Stimulated activated CD4-positive, alpha-beta T cell treated with anti-CD3 and anti-CD28 coated beads, TNF-alpha, amount 100 ng/mL, for 24 hours (primary cell): Measurements from ENCODE around the gene AKNAD1.

ENCODE experiments used
- DNase-seq, 3 experiments: peaks; one replicate each; pipeline ENCODE4 v3.0.0-alpha.2; 2020; ENCODE audit warnings: low read depth in 3 of 3

The AKNAD1 gene

GRCh38 chr1:108780937-108781574, 75.8 kb downstream of the AKNAD1 start:
- no peak for DNase-seq

- no peak for DNase-seq
Observed at GRCh38 chr1:108779455-108779854, 77.4 kb downstream of the AKNAD1 start.

- DNase-seq, result no peak
Observed at GRCh38 chr1:108777839-108778238, 79.1 kb downstream of the AKNAD1 start.

GRCh38 chr1:108767708-108768107, 89.2 kb downstream of the AKNAD1 start:
- no peak for DNase-seq

- DNase-seq, result no peak
Observed at GRCh38 chr1:108767115-108767514, 89.8 kb downstream of the AKNAD1 start.
